AG09319 (cell line): Measurements from ENCODE around the gene EIF3D.

Experiments used
- DNase-seq: peaks from one replicate; pipeline ENCODE4 v3.0.0-alpha.2; 2010; ENCODE audit warnings: low read depth; ENCODE audit errors: extremely low read depth
- TF ChIP-seq, protein P1 (sequence below): IDR thresholded peaks from 2 replicates; pipeline ENCODE4 v1.5.1; 2011; ENCODE audit warnings: low read depth, mild to moderate bottlenecking, inconsistent platforms, low read length, moderate library complexity

EIF3D gene

GRCh38 chr22:36464715-36465231 is 64.2 kb downstream of the EIF3D start:
- DNase-seq, result no peak
- TF ChIP-seq, protein P1, sequence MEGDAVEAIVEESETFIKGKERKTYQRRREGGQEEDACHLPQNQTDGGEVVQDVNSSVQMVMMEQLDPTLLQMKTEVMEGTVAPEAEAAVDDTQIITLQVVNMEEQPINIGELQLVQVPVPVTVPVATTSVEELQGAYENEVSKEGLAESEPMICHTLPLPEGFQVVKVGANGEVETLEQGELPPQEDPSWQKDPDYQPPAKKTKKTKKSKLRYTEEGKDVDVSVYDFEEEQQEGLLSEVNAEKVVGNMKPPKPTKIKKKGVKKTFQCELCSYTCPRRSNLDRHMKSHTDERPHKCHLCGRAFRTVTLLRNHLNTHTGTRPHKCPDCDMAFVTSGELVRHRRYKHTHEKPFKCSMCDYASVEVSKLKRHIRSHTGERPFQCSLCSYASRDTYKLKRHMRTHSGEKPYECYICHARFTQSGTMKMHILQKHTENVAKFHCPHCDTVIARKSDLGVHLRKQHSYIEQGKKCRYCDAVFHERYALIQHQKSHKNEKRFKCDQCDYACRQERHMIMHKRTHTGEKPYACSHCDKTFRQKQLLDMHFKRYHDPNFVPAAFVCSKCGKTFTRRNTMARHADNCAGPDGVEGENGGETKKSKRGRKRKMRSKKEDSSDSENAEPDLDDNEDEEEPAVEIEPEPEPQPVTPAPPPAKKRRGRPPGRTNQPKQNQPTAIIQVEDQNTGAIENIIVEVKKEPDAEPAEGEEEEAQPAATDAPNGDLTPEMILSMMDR, result no peak

DNA sequence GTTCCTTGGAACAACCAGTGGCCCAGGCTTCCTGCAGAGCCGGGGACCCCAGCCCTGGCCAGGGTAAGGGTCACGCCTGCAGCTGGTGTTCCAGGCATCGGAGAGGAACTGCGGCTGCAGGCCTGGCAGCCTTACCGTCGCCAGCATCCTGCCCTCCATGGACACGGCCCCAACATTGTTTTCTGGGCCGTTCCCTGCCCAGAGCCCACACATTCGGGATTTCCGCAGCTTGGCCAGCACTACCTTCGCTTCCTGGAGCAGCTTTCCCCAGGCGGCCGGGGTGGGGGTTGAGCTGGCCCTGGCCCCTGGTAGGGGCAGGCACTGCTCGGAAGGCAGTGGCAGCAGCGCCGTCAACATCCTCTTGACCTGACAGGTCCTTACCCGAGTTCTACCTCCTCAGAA is 65.2 kb downstream of the EIF3D start:
- TF ChIP-seq, protein P1, result no peak

DNA sequence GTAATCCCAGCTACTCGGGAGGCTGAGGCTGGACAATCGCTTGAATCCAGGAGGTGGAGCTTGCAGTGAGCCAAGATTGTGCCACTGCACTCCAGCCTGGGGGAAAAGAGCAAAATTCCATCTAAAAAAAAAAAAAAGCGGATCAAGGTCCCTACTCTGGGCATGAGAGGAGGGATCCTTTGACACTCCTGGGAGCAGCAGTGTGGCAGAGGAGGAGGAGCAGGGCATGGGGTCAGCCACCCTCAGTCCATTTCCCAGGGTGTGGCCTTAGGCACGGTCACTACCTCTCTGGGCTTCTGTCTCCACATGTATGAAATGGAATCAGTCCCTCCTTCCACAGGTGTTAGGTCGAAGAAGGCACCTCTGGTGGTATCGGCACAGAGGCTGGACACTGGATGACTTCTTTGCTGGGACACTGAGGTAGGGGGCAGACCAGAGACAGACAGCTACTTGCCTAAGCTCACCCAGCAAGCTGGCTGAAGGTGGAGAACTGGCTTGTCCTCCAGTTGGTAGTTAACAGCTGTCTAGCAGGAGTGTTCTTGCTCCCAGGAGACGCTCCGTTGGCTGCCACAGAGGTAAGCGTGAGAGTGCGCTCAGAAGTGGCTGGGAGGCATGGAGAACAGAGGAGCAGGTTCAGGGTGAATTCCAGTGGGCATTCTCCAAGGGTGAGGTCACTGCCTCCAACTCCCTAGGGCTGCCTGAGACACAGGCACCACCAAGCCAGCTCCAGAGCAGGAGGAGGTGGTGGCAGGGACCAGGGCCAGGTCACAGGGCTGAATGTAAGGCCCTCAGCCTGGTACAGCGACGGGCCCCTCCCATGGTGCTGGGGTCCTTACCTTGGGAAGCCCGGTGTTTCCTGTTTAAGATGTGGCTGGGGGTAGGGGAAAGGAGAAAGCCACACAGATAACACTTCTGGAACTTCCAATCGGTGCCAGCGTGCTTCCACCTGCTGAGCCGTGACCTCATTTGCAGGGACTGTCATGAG is 67.0 kb downstream of the EIF3D start:
- TF ChIP-seq, protein P1, result no peak
- no peak for DNase-seq

More for the DNA sequence above, 65.2 kb downstream of the EIF3D start:
- no peak for DNase-seq
